ENCODE results near the gene STX16. TPM values are rescaled to one million over a fixed set of nuclear protein-coding genes. Genes with fewer than 3 reads are reported as not detected.

STX16 gene
- total RNA-seq, 6 experiments from 2014 or later: 18.1 to 25.3 (median 22.2) TPM

DNA sequence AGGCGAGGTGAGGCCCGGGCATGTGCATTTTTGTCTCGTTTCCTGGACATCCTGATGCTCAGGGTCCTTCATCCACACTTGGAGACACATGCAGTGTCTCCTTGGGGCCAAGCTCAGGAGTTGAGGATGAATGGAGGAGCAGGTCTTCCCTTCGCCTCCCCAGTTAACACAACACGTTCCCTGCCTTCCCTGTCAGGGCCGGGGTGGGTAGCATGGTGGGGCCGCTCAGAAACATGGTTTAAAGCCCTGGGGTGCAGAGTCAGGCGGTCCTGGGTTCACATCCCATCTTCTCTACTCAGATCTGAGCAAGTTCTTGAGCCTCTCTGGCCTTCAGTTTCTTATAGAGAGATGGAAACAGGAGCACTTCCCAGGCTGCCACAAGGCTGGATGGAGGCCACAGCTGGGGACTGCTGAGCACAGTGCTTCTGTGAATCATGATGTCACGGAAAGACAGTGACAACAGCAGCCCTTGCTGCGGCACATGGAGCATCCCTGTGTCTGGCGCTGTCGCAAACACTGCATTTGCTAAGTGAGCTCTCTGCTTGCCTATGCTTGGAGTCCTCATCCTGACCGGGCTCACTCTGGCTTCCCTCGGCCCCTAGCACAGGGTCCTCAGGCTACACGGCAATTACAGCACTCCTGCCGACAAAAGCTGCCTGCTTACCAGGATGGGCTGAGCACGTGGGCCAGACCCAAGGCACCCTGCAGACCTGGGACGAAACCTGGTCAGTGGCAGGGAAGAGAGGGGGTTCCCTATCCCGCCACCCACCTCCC lies 45.6 kb upstream of the STX16 start:
- ATAC-seq: no peak
- WGBS (ENCODE audit: insufficient coverage, low coverage, low lambda C conversion rate, missing lambda C conversion rate): 44% methylated on average over 4 of the region's 19 CpGs
- no peak for DNase-seq
- Histone ChIP-seq H3K27me3 (no peaks in the 10 kb centered on the region), H3K4me1 (peaks cover 0 to 12% (median 6%) of the 10 kb centered on the region in 4 donors), H3K9me3 (no peaks in the 10 kb centered on the region), H3K36me3 (no peaks in the 10 kb centered on the region), H3K27ac (no peak overlapping the region), H3K4me3 (no peak overlapping the region)
- TF ChIP-seq POLR2A (IDR thresholded peaks at IDR 0.05): no peak
- TF ChIP-seq, protein P1, sequence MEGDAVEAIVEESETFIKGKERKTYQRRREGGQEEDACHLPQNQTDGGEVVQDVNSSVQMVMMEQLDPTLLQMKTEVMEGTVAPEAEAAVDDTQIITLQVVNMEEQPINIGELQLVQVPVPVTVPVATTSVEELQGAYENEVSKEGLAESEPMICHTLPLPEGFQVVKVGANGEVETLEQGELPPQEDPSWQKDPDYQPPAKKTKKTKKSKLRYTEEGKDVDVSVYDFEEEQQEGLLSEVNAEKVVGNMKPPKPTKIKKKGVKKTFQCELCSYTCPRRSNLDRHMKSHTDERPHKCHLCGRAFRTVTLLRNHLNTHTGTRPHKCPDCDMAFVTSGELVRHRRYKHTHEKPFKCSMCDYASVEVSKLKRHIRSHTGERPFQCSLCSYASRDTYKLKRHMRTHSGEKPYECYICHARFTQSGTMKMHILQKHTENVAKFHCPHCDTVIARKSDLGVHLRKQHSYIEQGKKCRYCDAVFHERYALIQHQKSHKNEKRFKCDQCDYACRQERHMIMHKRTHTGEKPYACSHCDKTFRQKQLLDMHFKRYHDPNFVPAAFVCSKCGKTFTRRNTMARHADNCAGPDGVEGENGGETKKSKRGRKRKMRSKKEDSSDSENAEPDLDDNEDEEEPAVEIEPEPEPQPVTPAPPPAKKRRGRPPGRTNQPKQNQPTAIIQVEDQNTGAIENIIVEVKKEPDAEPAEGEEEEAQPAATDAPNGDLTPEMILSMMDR (IDR thresholded peaks at IDR 0.05): no peak
- intact Hi-C loops (cut with DNase I): no loop called here

DNA sequence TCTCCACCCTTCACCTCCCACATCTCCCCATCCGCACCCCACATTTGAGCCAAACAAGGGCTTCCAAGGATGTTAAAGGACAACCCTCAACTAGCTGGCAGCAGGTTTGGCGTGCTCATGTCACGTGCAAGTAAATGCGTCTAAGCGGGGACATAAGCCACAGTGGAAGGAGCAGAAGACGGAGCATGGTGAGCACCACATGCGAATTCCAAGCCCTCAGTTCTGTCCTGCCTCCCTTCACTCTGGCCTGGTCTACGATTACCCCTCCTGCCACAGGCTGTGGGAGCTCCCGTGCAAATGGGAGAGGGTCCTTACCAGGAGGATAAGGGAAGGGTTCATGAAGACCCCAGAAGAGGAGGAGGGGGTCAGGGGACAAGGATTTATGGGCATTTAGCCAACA lies 44.9 kb upstream of the STX16 start:
- intact Hi-C loops (cut with DNase I): no loop called here
- Histone ChIP-seq H3K9me3 (no peaks in the 10 kb centered on the region), H3K27ac (no peak overlapping the region), H3K27me3 (no peaks in the 10 kb centered on the region), H3K36me3 (no peaks in the 10 kb centered on the region), H3K4me1 (peaks cover 0 to 7% (median 2%) of the 10 kb centered on the region in 4 donors), H3K4me3 (no peak overlapping the region)
- ATAC-seq (no peak), DNase-seq (no peak)
- TF ChIP-seq POLR2A (IDR thresholded peaks at IDR 0.05): no peak
- TF ChIP-seq, protein P1 (IDR thresholded peaks at IDR 0.05): no peak
- WGBS (ENCODE audit: insufficient coverage, low coverage, low lambda C conversion rate, missing lambda C conversion rate): 84% methylated on average over 5 of the region's 9 CpGs

DNA sequence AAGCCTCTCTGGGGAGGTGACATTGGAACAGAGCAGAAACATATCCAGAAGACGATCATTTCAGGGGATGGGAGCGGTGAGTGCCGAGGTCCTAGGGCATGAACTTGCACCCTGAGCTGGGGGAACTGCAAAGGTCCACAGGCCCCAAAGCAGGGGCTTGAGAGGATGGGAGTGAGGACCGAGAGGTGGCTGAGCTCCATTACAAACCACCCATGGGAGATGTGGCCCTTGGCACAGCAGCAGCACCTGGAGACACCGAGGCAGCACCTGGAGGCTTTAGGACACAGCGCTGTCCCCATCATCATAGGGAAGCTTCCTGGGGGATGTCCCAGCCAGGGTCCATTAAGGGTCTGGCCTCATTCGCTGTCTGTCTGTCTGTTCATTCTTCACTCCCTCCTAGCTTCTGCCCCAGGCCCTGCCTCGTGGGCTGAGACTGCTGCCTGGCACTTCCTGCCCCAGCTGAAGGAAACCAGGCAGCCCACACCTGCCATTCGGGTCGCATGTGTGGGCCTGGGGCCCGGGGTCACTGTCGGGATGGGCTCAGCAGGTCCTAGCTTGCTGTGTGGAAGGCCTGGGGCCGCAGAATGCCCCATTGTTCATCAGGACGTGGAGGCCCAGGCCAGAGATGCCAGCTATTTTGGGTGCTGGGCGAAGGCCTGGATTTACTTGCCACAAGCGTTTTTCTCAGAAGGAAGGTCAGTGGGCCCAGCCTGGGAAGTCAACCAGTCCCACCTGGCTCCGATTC lies 42.8 kb upstream of the STX16 start:
- H3K36me3 ChIP-seq: no peaks in the 10 kb centered on the region
- DNase-seq (peak in 1 of 3 donors; percentile 48), ATAC-seq (no peak)
- no peak overlapping the region for H3K27ac ChIP-seq
- TF ChIP-seq POLR2A (IDR thresholded peaks at IDR 0.05): no peak
- TF ChIP-seq, protein P1 (IDR thresholded peaks at IDR 0.05): no peak
- H3K4me3 ChIP-seq: no peak overlapping the region
- H3K9me3 ChIP-seq: no peaks in the 10 kb centered on the region
- no peaks in the 10 kb centered on the region for H3K4me1 ChIP-seq
- H3K27me3 ChIP-seq: no peaks in the 10 kb centered on the region
- 79% methylated on average over 7 of the region's 17 CpGs for WGBS (ENCODE audit: insufficient coverage, low coverage, low lambda C conversion rate, missing lambda C conversion rate)
- intact Hi-C loops (cut with DNase I): no loop called here

DNA sequence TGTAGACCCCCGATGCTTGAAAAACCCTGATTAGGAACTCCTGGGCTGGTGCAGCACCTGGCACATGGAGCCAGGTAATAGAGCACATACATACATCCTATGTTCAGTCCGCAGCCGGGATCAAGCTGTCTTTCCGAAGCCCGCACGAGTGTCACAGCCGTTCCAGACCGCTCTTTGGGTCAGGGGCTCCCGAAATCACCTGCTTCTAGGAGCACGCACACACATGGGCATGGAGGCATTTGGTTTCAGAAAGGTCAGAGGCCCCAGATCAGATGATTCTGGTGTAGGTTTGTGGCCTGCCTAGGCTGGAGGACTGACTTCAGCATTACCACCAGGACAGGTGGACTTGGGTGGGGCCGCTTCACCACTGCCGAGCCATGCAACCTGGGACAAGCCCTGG lies 42.1 kb upstream of the STX16 start:
- Histone ChIP-seq H3K4me1 (no peaks in the 10 kb centered on the region), H3K27me3 (no peaks in the 10 kb centered on the region), H3K4me3 (no peak overlapping the region), H3K9me3 (no peaks in the 10 kb centered on the region), H3K27ac (no peak overlapping the region), H3K36me3 (no peaks in the 10 kb centered on the region)
- ATAC-seq (no peak), DNase-seq (no peak)
- no peak for TF ChIP-seq POLR2A (IDR thresholded peaks at IDR 0.05)
- TF ChIP-seq, protein P1 (IDR thresholded peaks at IDR 0.05): no peak
- WGBS (ENCODE audit: insufficient coverage, low coverage, low lambda C conversion rate, missing lambda C conversion rate): no CpG with 5 or more reads among the region's 12 CpGs
- intact Hi-C loops (cut with DNase I): no loop called here
